GM19438 (cell line): ENCODE results near the gene FOXB2.
"Not testable (repeated sequence)": the region's sequence is repeated elsewhere in the genome, so short reads cannot be mapped to it uniquely, and the experiment has no call there.

ENCODE experiments used
- ATAC-seq: cut with Tn5 transposase; IDR thresholded peaks from one replicate; pipeline ENCODE4 v1.9.1; 2021; ENCODE audit warnings: low read depth; ENCODE audit not compliant: unreplicated experiment

FOXB2 gene

GRCh38 chr9:77040340-77040739 lies 20.9 kb downstream of the FOXB2 start:
- ATAC-seq, result no peak

- not testable (repeated sequence) for ATAC-seq
These were observed 24.3 kb downstream of the FOXB2 start for GRCh38 chr9:77043743-77044142.

- not testable (repeated sequence) for ATAC-seq
These were observed 41.2 kb downstream of the FOXB2 start for GRCh38 chr9:77060681-77061080.

GRCh38 chr9:77063645-77064285 lies 44.3 kb downstream of the FOXB2 start:
- no peak for ATAC-seq

GRCh38 chr9:77066388-77066787 lies 46.9 kb downstream of the FOXB2 start:
- ATAC-seq, result no peak
